Endothelial cell of umbilical vein (primary cell): ENCODE data around the gene RALGPS1. TPM values are rescaled to one million over a fixed set of nuclear protein-coding genes. Genes with fewer than 3 reads are reported as not detected.

Experiments used
- BruUV-seq: library from RNA; stranded (reverse); fragments of 400-500 nt; replicated peaks from 2 replicates; lab custom pipeline; 2021; lab: Mats Ljungman, UMichigan
- CTCF ChIA-PET: fragments of 300-600, 350-600 bp; sonication (Branson Sonifier 250); formaldehyde crosslinking; loops from one replicate; lab custom pipeline; 2021; ENCODE audit warnings: antibody characterized with exemption, inconsistent platforms; lab: Charles Lee
- POLR2A ChIA-PET: fragments of 300-600, 350-600 bp; sonication (Branson Sonifier 250); formaldehyde crosslinking; loops from one replicate; lab custom pipeline; 2021; ENCODE audit warnings: antibody characterized with exemption, inconsistent platforms; lab: Charles Lee
- DNase-seq: peaks from one replicate; pipeline ENCODE4 v3.0.0-alpha.2; 2011; ENCODE audit warnings: low read depth, low spot score
- FAIRE-seq: peaks from 2 replicates; lab custom pipeline; 2011; peaks lifted over from hg19 to GRCh38; lab: Jason Lieb, UNC
- H2AFZ ChIP-seq: 2 replicates; pipeline ENCODE4 v1.6.0; 2012; ENCODE audit warnings: low read depth, low read length, control low read depth, inconsistent platforms
- H3K27ac ChIP-seq: 2 replicates; pipeline ENCODE4 v1.5.1; 2011; ENCODE audit warnings: low read depth, mild to moderate bottlenecking, control low read depth, low read length, moderate library complexity; ENCODE audit not compliant: insufficient read depth
- H3K27me3 ChIP-seq, 2 experiments: 2 replicates each; pipeline versions ENCODE4 v1.6.0 to v1.6.1; 2011; ENCODE audit warnings: low read length in 2 of 2, mixed read lengths in 1 of 2; ENCODE audit not compliant: control insufficient read depth in 2 of 2, insufficient read depth in 2 of 2
- H3K36me3 ChIP-seq, 2 experiments: 2 replicates in 1 of 2; 3 replicates in 1 of 2; pipeline ENCODE4 v1.5.1; 2011; ENCODE audit warnings: low read length in 2 of 2, mild to moderate bottlenecking in 1 of 2, moderate library complexity in 1 of 2; ENCODE audit not compliant: control insufficient read depth in 2 of 2, insufficient read depth in 2 of 2; ENCODE audit errors: extremely low read depth in 1 of 2
- H3K4me1 ChIP-seq: 3 replicates; pipeline ENCODE4 v1.5.1; 2011; ENCODE audit warnings: mild to moderate bottlenecking, low read length; ENCODE audit not compliant: control insufficient read depth, insufficient read depth; ENCODE audit errors: extremely low read depth
- H3K4me2 ChIP-seq: 2 replicates; pipeline ENCODE4 v1.6.1; 2011; ENCODE audit warnings: low read length, control low read depth, mixed read lengths; ENCODE audit not compliant: insufficient read depth
- H3K4me3 ChIP-seq, 3 experiments: fragments of 200-600 bp in 1 of 3; sonication (generic), shearing (Covaris generic) in 1 of 3; replicated peaks in 1 of 3; 2 replicates each; pipeline ENCODE4 v1.5.1; 2011 to 2016; ENCODE audit warnings: control low read depth in 3 of 3, low read length in 3 of 3, mild to moderate bottlenecking in 2 of 3, inconsistent platforms in 1 of 3, low read depth in 1 of 3, moderate library complexity in 1 of 3; ENCODE audit not compliant: insufficient read depth in 1 of 3
- H3K79me2 ChIP-seq: 2 replicates; pipeline ENCODE4 v1.6.0; 2012; ENCODE audit warnings: low read length, inconsistent platforms; ENCODE audit not compliant: control insufficient read depth, insufficient read depth
- H3K9ac ChIP-seq: replicated peaks from 2 replicates; pipeline ENCODE3; 2011; ENCODE audit warnings: low read length, control low read depth; ENCODE audit not compliant: insufficient read depth; ENCODE audit errors: extremely low read depth
- H3K9me1 ChIP-seq: replicated peaks from 3 replicates; pipeline ENCODE4 v1.6.0; 2011; ENCODE audit warnings: mild to moderate bottlenecking, low read length; ENCODE audit not compliant: control insufficient read depth, insufficient read depth; ENCODE audit errors: extremely low read depth
- H3K9me3 ChIP-seq: replicated peaks from 2 replicates; pipeline ENCODE4 v1.5.1; 2012; ENCODE audit warnings: low read length, inconsistent platforms; ENCODE audit not compliant: control insufficient read depth, insufficient read depth
- H4K20me1 ChIP-seq: replicated peaks from 2 replicates; pipeline ENCODE3; 2011; ENCODE audit warnings: mild to moderate bottlenecking, low read length; ENCODE audit not compliant: control insufficient read depth, insufficient read depth; ENCODE audit errors: extremely low read depth
- CTCF ChIP-seq, 2 donors: IDR thresholded peaks; 1 replicate in 1 of 2; 2 replicates in 1 of 2; pipeline ENCODE4 v1.5.1; 2011; ENCODE audit warnings: low read length in 2 of 2, mild to moderate bottlenecking in 2 of 2, moderate library complexity in 2 of 2, control low read depth in 1 of 2, inconsistent platforms in 1 of 2, low read depth in 1 of 2; ENCODE audit not compliant: insufficient read depth in 1 of 2; ENCODE audit errors: extremely low read depth in 1 of 2
- EZH2 ChIP-seq: IDR thresholded peaks from 2 replicates; pipeline ENCODE4 v1.6.1; 2012; ENCODE audit warnings: borderline replicate concordance, low read depth, mild to moderate bottlenecking, moderate library complexity, low read length, inconsistent platforms; ENCODE audit not compliant: severe bottlenecking
- FOS ChIP-seq: IDR thresholded peaks from 2 replicates; pipeline ENCODE4 v1.6.1; 2011; ENCODE audit warnings: mild to moderate bottlenecking, low read length, moderate library complexity, borderline replicate concordance; ENCODE audit not compliant: insufficient read depth
- GATA2 ChIP-seq: IDR thresholded peaks from 2 replicates; pipeline ENCODE4 v1.7.0; 2011; ENCODE audit warnings: low read depth, mild to moderate bottlenecking, moderate library complexity, mixed read lengths, low read length; ENCODE audit not compliant: insufficient read length, insufficient read depth
- JUN ChIP-seq: IDR thresholded peaks from 2 replicates; pipeline ENCODE4 v1.6.1; 2011; ENCODE audit warnings: borderline replicate concordance, low read depth; ENCODE audit not compliant: insufficient read length, insufficient read depth
- MAX ChIP-seq: IDR thresholded peaks from 2 replicates; pipeline ENCODE4 v1.6.1; 2011; ENCODE audit not compliant: insufficient read depth, insufficient read length
- MYC ChIP-seq: IDR thresholded peaks from one replicate; pipeline ENCODE4 v1.6.1; 2011; ENCODE audit warnings: mild to moderate bottlenecking, low read depth, low read length
- POLR2A ChIP-seq: IDR thresholded peaks from 2 replicates; pipeline ENCODE4 v1.6.1; 2012; ENCODE audit warnings: low read depth, mild to moderate bottlenecking, control low read depth, low read length
- POLR2AphosphoS5 ChIP-seq: IDR thresholded peaks from 2 replicates; pipeline ENCODE4 v1.6.1; 2012; ENCODE audit warnings: low read depth, mild to moderate bottlenecking, control low read depth, low read length, moderate library complexity; ENCODE audit not compliant: insufficient read depth
- dilution Hi-C: fragments of 300-500 bp; cut with MboI; formaldehyde crosslinking; loops from one replicate; pipeline ENCODE4 v1.15.0; 2019; ENCODE audit warnings: low sequenced_read_pairs; ENCODE audit not compliant: extremely low pct_ligation_motif_present
- intact Hi-C: fragments of 100-400 bp; cut with micrococcal nuclease; formaldehyde crosslinking; loops from one replicate; pipeline ENCODE4 v1.10.0; 2022
- polyA plus RNA-seq, 4 experiments: library from polyadenylated mRNA; depleted of rRNA in 3 of 4; stranded (reverse) in 3 of 4; unstranded in 1 of 4; fragments of >200 nt; gene quantifications; 2 replicates each; pipeline versions ENCODE4 v1.2.1 to v1.2.3, GENCODE V29; 2011 to 2012; ENCODE audit warnings: missing spikeins in 1 of 4
- total RNA-seq: library from RNA; stranded (reverse); gene quantifications from 2 replicates; pipeline ENCODE4 v1.2.3, GENCODE V29; 2021

RALGPS1 gene
- total and polyA plus RNA-seq, 2 donors (not counting 3 experiments of a cell fraction or from before 2014, with no cell fraction given): 3.8 to 5.5 TPM

GRCh38 chr9:126935630-126936029 lies 21.0 kb downstream of the RALGPS1 start:
- CTCF ChIA-PET: interaction anchor here (1.3 kb wide), 1 partner anchor 207 kb away, joined by 3 read pairs; no protein-coding TSS in a partner anchor
- intact Hi-C loops: no loop called here
- POLR2A ChIA-PET: no interaction called here
- no peaks in the 10 kb centered on the region for H3K4me1 ChIP-seq
- peaks cover 5 to 12% of the 10 kb centered on the region in 2 experiments for H3K27me3 ChIP-seq
- no peaks in the 10 kb centered on the region for H3K9me3 ChIP-seq
- H4K20me1 ChIP-seq: no peaks in the 10 kb centered on the region
- DNase-seq: no peak
- H3K36me3 ChIP-seq: no peaks in the 10 kb centered on the region
- BruUV-seq: no TSS peak
- H3K27ac ChIP-seq: no peak overlapping the region
- dilution Hi-C loops: no loop called here
- no peaks in the 10 kb centered on the region for H3K9me1 ChIP-seq
- H2AFZ ChIP-seq: no peak overlapping the region
- H3K79me2 ChIP-seq: no peaks in the 10 kb centered on the region
- no peak overlapping the region for H3K9ac ChIP-seq
- no peak overlapping the region for H3K4me2 ChIP-seq
- no peak for TF ChIP-seq POLR2A
- H3K4me3 ChIP-seq: no peak overlapping the region
- FAIRE-seq: no peak

- no peak overlapping the region for H3K4me3 ChIP-seq
- no peak for FAIRE-seq
- H3K4me1 ChIP-seq: no peaks in the 10 kb centered on the region
- H4K20me1 ChIP-seq: no peaks in the 10 kb centered on the region
- H3K9me1 ChIP-seq: no peaks in the 10 kb centered on the region
- no peak for TF ChIP-seq POLR2AphosphoS5
- TF ChIP-seq GATA2: no peak
- no peak for TF ChIP-seq EZH2
- TF ChIP-seq FOS: no peak
- TF ChIP-seq MYC: no peak
- TF ChIP-seq CTCF (IDR thresholded peaks at IDR 0.05; ENCODE audit: extremely low read depth in 1 of 2, insufficient read depth in 1 of 2, low read depth in 1 of 2, low read length in 2 of 2): no peak
- TF ChIP-seq MAX: no peak
- TF ChIP-seq POLR2A: no peak
- TF ChIP-seq JUN: no peak
- H3K27me3 ChIP-seq: peaks cover 2 to 9% of the 10 kb centered on the region in 2 experiments
- H3K9ac ChIP-seq: no peak overlapping the region
- H3K27ac ChIP-seq: no peak overlapping the region
- no TSS peak for BruUV-seq
- no peak overlapping the region for H3K4me2 ChIP-seq
- intact Hi-C loops: no loop called here
- ChIA-PET POLR2A (no interaction called here), CTCF (interaction anchor here (0.7 to 9.1 kb wide), 3 partner anchors 111 to 276 kb away, joined by 3 to 272 read pairs (median 71); no protein-coding TSS in a partner anchor)
- dilution Hi-C loops: no loop called here
- no peak overlapping the region for H2AFZ ChIP-seq
- H3K9me3 ChIP-seq: no peaks in the 10 kb centered on the region
- no peak for DNase-seq
- H3K36me3 ChIP-seq: no peaks in the 10 kb centered on the region
- H3K79me2 ChIP-seq: no peaks in the 10 kb centered on the region
Measured at GRCh38 chr9:126937444-126937843, 22.9 kb downstream of the RALGPS1 start.
